A549 (cell line): ENCODE measurements around the gene PRSS22.
A peak's percentile ranks its signal among the peaks of the same experiment; 100 is the strongest.

Experiments used
- EP300 ChIP-seq, 2 experiments: fragments of >200 bp; sonication (Bioruptor Twin); formaldehyde crosslinking; IDR thresholded peaks; 2 replicates in 1 of 2; 3 replicates in 1 of 2; pipeline ENCODE4 v1.6.1; 2016 to 2017
- GATA3 ChIP-seq: IDR thresholded peaks from 2 replicates; pipeline ENCODE4 v1.6.1; 2012; ENCODE audit warnings: borderline replicate concordance
- POLR2A ChIP-seq: IDR thresholded peaks from 2 replicates; pipeline ENCODE4 v1.6.1; 2012; ENCODE audit warnings: mild to moderate bottlenecking, low read length
- RARB ChIP-seq: fragments of 250-450 bp; sonication (Bioruptor Pico); IDR thresholded peaks from 2 replicates; pipeline ENCODE4 v1.8.0; 2021; ENCODE audit warnings: mild to moderate bottlenecking, moderate library complexity
- TF ChIP-seq, protein P1 (sequence below): fragments of >200 bp; sonication (Bioruptor Twin); formaldehyde crosslinking; IDR thresholded peaks from 3 replicates; pipeline ENCODE4 v1.5.1; 2016
- TF ChIP-seq, protein P2 (sequence below): IDR thresholded peaks from 2 replicates; pipeline ENCODE4 v1.6.1; 2012

DNA sequence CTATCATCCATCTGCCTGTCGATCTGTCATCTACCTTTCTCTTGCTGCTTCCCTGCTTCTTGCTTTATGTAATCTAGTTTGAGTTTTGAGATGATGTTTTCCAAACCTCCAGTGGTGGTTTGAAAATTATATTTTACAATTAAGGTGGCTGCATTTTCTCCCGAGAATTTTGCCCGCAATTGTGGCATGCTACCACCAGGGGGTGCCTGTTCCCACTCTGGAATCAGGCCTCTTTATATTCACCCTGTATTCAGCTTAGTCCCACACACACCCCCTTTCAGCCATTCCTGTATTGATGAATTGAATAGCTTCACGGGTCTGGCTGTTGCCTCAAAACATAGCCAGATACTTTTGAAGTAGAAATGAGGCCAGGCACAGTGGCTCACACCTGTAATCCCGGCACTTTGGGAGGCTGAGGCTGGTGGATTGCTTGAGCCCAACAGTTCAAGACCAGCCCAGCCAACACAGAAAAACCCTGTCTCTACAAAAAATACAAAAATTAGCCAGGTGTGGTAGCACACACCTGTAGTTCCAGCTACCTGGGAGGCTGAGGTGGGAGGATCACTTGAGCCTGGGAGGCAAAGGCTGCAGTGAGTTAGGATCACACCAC is 3.2 kb downstream of the PRSS22 start:
- no peak for TF ChIP-seq RARB (CRISPR knock-in tag)
- TF ChIP-seq, protein P1, sequence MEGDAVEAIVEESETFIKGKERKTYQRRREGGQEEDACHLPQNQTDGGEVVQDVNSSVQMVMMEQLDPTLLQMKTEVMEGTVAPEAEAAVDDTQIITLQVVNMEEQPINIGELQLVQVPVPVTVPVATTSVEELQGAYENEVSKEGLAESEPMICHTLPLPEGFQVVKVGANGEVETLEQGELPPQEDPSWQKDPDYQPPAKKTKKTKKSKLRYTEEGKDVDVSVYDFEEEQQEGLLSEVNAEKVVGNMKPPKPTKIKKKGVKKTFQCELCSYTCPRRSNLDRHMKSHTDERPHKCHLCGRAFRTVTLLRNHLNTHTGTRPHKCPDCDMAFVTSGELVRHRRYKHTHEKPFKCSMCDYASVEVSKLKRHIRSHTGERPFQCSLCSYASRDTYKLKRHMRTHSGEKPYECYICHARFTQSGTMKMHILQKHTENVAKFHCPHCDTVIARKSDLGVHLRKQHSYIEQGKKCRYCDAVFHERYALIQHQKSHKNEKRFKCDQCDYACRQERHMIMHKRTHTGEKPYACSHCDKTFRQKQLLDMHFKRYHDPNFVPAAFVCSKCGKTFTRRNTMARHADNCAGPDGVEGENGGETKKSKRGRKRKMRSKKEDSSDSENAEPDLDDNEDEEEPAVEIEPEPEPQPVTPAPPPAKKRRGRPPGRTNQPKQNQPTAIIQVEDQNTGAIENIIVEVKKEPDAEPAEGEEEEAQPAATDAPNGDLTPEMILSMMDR: peak; percentile 42
- TF ChIP-seq POLR2A: no peak
- TF ChIP-seq, protein P2, sequence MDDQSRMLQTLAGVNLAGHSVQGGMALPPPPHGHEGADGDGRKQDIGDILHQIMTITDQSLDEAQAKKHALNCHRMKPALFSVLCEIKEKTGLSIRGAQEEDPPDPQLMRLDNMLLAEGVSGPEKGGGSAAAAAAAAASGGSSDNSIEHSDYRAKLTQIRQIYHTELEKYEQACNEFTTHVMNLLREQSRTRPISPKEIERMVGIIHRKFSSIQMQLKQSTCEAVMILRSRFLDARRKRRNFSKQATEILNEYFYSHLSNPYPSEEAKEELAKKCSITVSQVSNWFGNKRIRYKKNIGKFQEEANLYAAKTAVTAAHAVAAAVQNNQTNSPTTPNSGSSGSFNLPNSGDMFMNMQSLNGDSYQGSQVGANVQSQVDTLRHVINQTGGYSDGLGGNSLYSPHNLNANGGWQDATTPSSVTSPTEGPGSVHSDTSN: no peak
- no peak for TF ChIP-seq GATA3
- no peak for TF ChIP-seq EP300 (IDR thresholded peaks at IDR 0.05)
